Measurements from ENCODE around the gene LILRA5. TPM values are rescaled to one million over a fixed set of nuclear protein-coding genes. Genes with fewer than 3 reads are reported as not detected.

LILRA5 gene
- total and polyA plus RNA-seq, 2 of the 8 experiments (the other 6 are each of a cell fraction or from before 2014, with no cell fraction given) = not detected

DNA sequence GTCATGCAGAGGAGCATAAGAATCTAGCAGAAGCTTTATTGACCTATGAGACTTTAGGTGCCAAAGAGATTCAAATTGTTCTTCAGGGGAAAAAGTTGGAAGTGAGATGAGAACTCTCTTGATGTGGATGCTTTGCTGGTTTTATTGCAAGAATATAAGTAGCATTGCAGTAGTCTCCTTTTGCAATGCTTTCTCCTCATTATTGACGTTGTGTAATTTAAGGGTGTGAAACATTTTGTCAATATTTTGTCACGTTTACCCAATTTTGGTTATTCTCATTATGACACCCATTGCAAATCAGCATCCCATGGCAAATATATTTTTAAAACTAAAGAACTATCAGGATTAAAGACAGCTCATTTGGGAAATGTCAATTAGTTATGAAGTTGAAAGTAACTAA, 44.0 kb downstream of the LILRA5 start:
- no peak overlapping the region for H3K4me3 ChIP-seq (ENCODE audit: extremely low read depth in 1 of 4, insufficient read depth in 2 of 4, low read depth in 3 of 4, low read length in 4 of 4)
- no peak overlapping the region for H3K56ac ChIP-seq (replicated peaks; ENCODE audit: insufficient read length, low read depth, low read length)
- ChIA-PET POLR2A (ENCODE audit: partially characterized antibody) (interaction anchor here (0.7 to 1.0 kb wide), 2 partner anchors 62 to 71 kb away, joined by 3 read pairs; no protein-coding TSS in a partner anchor), CTCF (ENCODE audit: partially characterized antibody) (interaction anchor here (0.6 to 5.9 kb wide), 5 partner anchors 12 to 121 kb away, joined by 3 to 41 read pairs (median 5); partner anchors contain the start of gene LILRB5)
- no peak overlapping the region for H3K23ac ChIP-seq (ENCODE audit: insufficient read length)
- no peak overlapping the region for H3K9ac ChIP-seq (replicated peaks in 1 of 4; ENCODE audit: extremely low read depth in 1 of 4, low read depth in 3 of 4, low read length in 3 of 4)
- H3K4me2 ChIP-seq (ENCODE audit: insufficient read depth in 1 of 2, low read depth in 2 of 2, low read length in 2 of 2) = no peak overlapping the region
- no peaks in the 10 kb centered on the region for H3K36me3 ChIP-seq (ENCODE audit: control insufficient read depth in 2 of 4, insufficient read depth in 4 of 4, low read length in 3 of 4)
- no peaks in the 10 kb centered on the region for H3K9me3 ChIP-seq (ENCODE audit: insufficient read depth in 2 of 2, low read depth in 1 of 2, low read length in 1 of 2)
- H3K79me2 ChIP-seq (ENCODE audit: control insufficient read depth in 1 of 2, insufficient read depth in 2 of 2, low read length in 2 of 2) = no peaks in the 10 kb centered on the region
- H3K4me1 ChIP-seq (replicated peaks in 1 of 4; ENCODE audit: control insufficient read depth in 3 of 4, insufficient read depth in 4 of 4, low read length in 3 of 4) = peaks cover 0 to 2% (median 0%) of the 10 kb centered on the region in 4 experiments; a peak in 2 of 7 replicates
- H3K27me3 ChIP-seq (replicated peaks in 1 of 4; ENCODE audit: control insufficient read depth in 3 of 4, extremely low read depth in 1 of 4, insufficient read depth in 3 of 4, low read length in 3 of 4) = no peaks in the 10 kb centered on the region
- FAIRE-seq (no peak), DNase-seq (ENCODE audit: low read depth in 1 of 2, low spot score in 2 of 2) (no peak)
- no peak overlapping the region for H2BK20ac ChIP-seq (ENCODE audit: low read length)
- H2AFZ ChIP-seq (ENCODE audit: low read length) = no peak overlapping the region
- no peak overlapping the region for H2BK12ac ChIP-seq (ENCODE audit: low read depth, low read length)
- no peaks in the 10 kb centered on the region for H3K79me1 ChIP-seq (ENCODE audit: low read depth, low read length)
- H4K8ac ChIP-seq (ENCODE audit: extremely low read depth, insufficient read depth, low read length) = no peak overlapping the region
- H3K14ac ChIP-seq (ENCODE audit: insufficient read length) = no peak overlapping the region
- H2BK5ac ChIP-seq (ENCODE audit: low read depth, low read length) = no peak overlapping the region
- H2BK120ac ChIP-seq (replicated peaks; ENCODE audit: low read depth, low read length) = no peak overlapping the region
- H4K91ac ChIP-seq (replicated peaks; ENCODE audit: insufficient read length, low read length) = no peak overlapping the region
- H2BK15ac ChIP-seq (ENCODE audit: low read length) = no peak overlapping the region
- 71% methylated on average over 2 of the region's 2 CpGs; no CpG with 5 or more reads in 1 of the 2 experiments for WGBS, 2 experiments (ENCODE audit: extremely low coverage in 1 of 2, insufficient coverage in 1 of 2, insufficient read length in 1 of 2, insufficient replicate concordance in 2 of 2, low coverage in 1 of 2, low lambda C conversion rate in 2 of 2, missing lambda C conversion rate in 1 of 2)
- no peak overlapping the region for H3K27ac ChIP-seq (ENCODE audit: low read depth, low read length)
- H3K18ac ChIP-seq (ENCODE audit: extremely low read depth, low read length) = no peak overlapping the region
- no peaks in the 10 kb centered on the region; the same call in 1 of the 2 replicates for H3K23me2 ChIP-seq (ENCODE audit: low read depth, low read length)
- no peaks in the 10 kb centered on the region for H4K20me1 ChIP-seq (replicated peaks in 1 of 2; ENCODE audit: control insufficient read depth in 1 of 2, insufficient read depth in 2 of 2, low read length in 2 of 2)
- no peak overlapping the region for H4K5ac ChIP-seq (ENCODE audit: insufficient read length, low read depth, low read length)
- H3K4ac ChIP-seq (replicated peaks; ENCODE audit: insufficient read length, low read depth, low read length) = no peak overlapping the region
- H2AK5ac ChIP-seq (ENCODE audit: low read depth, low read length) = no peak overlapping the region
- TF ChIP-seq RFX5 (IDR thresholded peaks at IDR 0.05; ENCODE audit: borderline replicate concordance, low read depth, low read length) = no peak
- no peak for TF ChIP-seq BRCA1 (IDR thresholded peaks at IDR 0.05; ENCODE audit: low read depth, low read length)
- TF ChIP-seq POLR2AphosphoS5 (IDR thresholded peaks at IDR 0.05; ENCODE audit: low read depth, low read length) = no peak
- no peak for TF ChIP-seq CREB1 (IDR thresholded peaks at IDR 0.05)
- TF ChIP-seq EGR1 (IDR thresholded peaks at IDR 0.05; ENCODE audit: borderline replicate concordance, low read depth, low read length) = no peak
- no peak for TF ChIP-seq HDAC6 (IDR thresholded peaks at IDR 0.05; ENCODE audit: low read depth, low read length)
- no peak for TF ChIP-seq BACH1 (IDR thresholded peaks at IDR 0.05; ENCODE audit: low read length)
- TF ChIP-seq, protein P1, sequence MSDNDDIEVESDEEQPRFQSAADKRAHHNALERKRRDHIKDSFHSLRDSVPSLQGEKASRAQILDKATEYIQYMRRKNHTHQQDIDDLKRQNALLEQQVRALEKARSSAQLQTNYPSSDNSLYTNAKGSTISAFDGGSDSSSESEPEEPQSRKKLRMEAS (IDR thresholded peaks at IDR 0.05) = no peak
- TF ChIP-seq NANOG (IDR thresholded peaks at IDR 0.05; ENCODE audit: insufficient read depth, low read depth, low read length, poor library complexity, severe bottlenecking) = no peak
- TF ChIP-seq, protein P2, sequence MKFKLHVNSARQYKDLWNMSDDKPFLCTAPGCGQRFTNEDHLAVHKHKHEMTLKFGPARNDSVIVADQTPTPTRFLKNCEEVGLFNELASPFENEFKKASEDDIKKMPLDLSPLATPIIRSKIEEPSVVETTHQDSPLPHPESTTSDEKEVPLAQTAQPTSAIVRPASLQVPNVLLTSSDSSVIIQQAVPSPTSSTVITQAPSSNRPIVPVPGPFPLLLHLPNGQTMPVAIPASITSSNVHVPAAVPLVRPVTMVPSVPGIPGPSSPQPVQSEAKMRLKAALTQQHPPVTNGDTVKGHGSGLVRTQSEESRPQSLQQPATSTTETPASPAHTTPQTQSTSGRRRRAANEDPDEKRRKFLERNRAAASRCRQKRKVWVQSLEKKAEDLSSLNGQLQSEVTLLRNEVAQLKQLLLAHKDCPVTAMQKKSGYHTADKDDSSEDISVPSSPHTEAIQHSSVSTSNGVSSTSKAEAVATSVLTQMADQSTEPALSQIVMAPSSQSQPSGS (IDR thresholded peaks at IDR 0.05; ENCODE audit: low read length) = no peak
- TF ChIP-seq RAD21 (IDR thresholded peaks at IDR 0.05 in 1 of 2, conservative IDR thresholded peaks at IDR 0.05 in 1 of 2; ENCODE audit: low read depth in 2 of 2, low read length in 2 of 2) = no peak

Data from H1 (cell line).